PC-3 (cell line): ENCODE measurements around the gene RFTN2. TPM values are rescaled to one million over a fixed set of nuclear protein-coding genes. Genes with fewer than 3 reads are reported as not detected.
"Not testable (repeated sequence)": the region's sequence is repeated elsewhere in the genome, so short reads cannot be mapped to it uniquely, and the experiment has no call there.

ENCODE experiments used
- ATAC-seq: fragments of 200-7000 bp; cut with Tn5 transposase; 2 replicates; pipeline ENCODE4 v1.9.1; 2020; ENCODE audit warnings: mild to moderate bottlenecking, moderate library complexity
- BruUV-seq: library from RNA; stranded (reverse); fragments of 400-500 nt; replicated peaks from 2 replicates; lab custom pipeline; 2021; lab: Mats Ljungman, UMichigan
- CTCF ChIA-PET: fragments of 300-600 bp; sonication (Branson Sonifier 250); formaldehyde crosslinking; loops from one replicate; lab custom pipeline; 2022; ENCODE audit warnings: antibody characterized with exemption; lab: Charles Lee
- POLR2A ChIA-PET: fragments of 300-600 bp; sonication (Branson Sonifier 250); formaldehyde crosslinking; loops from one replicate; lab custom pipeline; 2022; ENCODE audit warnings: antibody characterized with exemption; ENCODE audit not compliant: unreplicated experiment; lab: Charles Lee
- DNase-seq: peaks from one replicate; pipeline ENCODE4 v3.0.0-alpha.2; 2015
- H2AFZ ChIP-seq: fragments of 300-600 bp; sonication (generic); 2 replicates; pipeline ENCODE4 v1.6.0; 2016; ENCODE audit warnings: antibody characterized with exemption, low read length
- H3F3A ChIP-seq: fragments of 300-600 bp; sonication (generic); one replicate; pipeline ENCODE4 v1.6.0; 2017; ENCODE audit warnings: antibody characterized with exemption, low read length, control low read depth, mild to moderate bottlenecking; ENCODE audit not compliant: unreplicated experiment
- H3K27ac ChIP-seq: fragments of 300-600 bp; sonication (generic); 2 replicates; pipeline ENCODE4 v1.5.1; 2016; ENCODE audit warnings: mild to moderate bottlenecking, low read length
- H3K27me3 ChIP-seq: fragments of 300-600 bp; sonication (generic); 2 replicates; pipeline ENCODE4 v1.6.1; 2016; ENCODE audit warnings: low read length, mixed read lengths
- H3K36me3 ChIP-seq: fragments of 300-600 bp; sonication (generic); 2 replicates; pipeline ENCODE4 v1.6.1; 2016; ENCODE audit warnings: low read depth, mixed run types, low read length, mixed read lengths
- H3K4me1 ChIP-seq: fragments of 300-600 bp; sonication (generic); 2 replicates; pipeline ENCODE4 v1.5.1; 2016; ENCODE audit warnings: low read length; ENCODE audit not compliant: insufficient read depth
- H3K4me2 ChIP-seq: fragments of 300-600 bp; sonication (generic); 2 replicates; pipeline ENCODE4 v1.6.0; 2016; ENCODE audit warnings: low read length
- H3K4me3 ChIP-seq: fragments of 300-600 bp; sonication (generic); 2 replicates; pipeline ENCODE4 v1.5.1; 2016; ENCODE audit warnings: mild to moderate bottlenecking, low read length, mixed read lengths
- H3K79me2 ChIP-seq: fragments of 300-600 bp; sonication (generic); 2 replicates; pipeline ENCODE4 v1.6.1; 2017; ENCODE audit warnings: low read length, mixed read lengths
- H3K9ac ChIP-seq: fragments of 300-600 bp; sonication (generic); 2 replicates; pipeline ENCODE4 v1.6.0; 2016; ENCODE audit warnings: mild to moderate bottlenecking, low read length
- H3K9me2 ChIP-seq: fragments of 300-600 bp; sonication (generic); replicated peaks from 2 replicates; pipeline ENCODE4 v1.6.1; 2016; ENCODE audit warnings: mixed run types, low read length, mixed read lengths
- H3K9me3 ChIP-seq: fragments of 300-600 bp; sonication (generic); 2 replicates; pipeline ENCODE4 v1.6.1; 2016; ENCODE audit warnings: low read length, mixed read lengths
- H4K20me1 ChIP-seq: fragments of 300-600 bp; sonication (generic); 2 replicates; pipeline ENCODE4 v1.6.1; 2016; ENCODE audit warnings: low read length, mixed read lengths
- CTCF ChIP-seq: fragments of 300-600 bp; sonication (generic); conservative IDR thresholded peaks from 2 replicates; pipeline ENCODE4 v1.5.1; 2017; ENCODE audit warnings: antibody characterized with exemption, low read depth, mild to moderate bottlenecking, low read length
- EZH2 ChIP-seq: fragments of 300-600 bp; sonication (generic); IDR thresholded peaks from one replicate; pipeline ENCODE4 v1.6.1; 2017; ENCODE audit warnings: antibody characterized with exemption, mild to moderate bottlenecking, low read length; ENCODE audit not compliant: unreplicated experiment
- EZH2phosphoT487 ChIP-seq: fragments of 300-600 bp; sonication (generic); IDR thresholded peaks from 2 replicates; pipeline ENCODE4 v1.6.1; 2018; ENCODE audit warnings: mild to moderate bottlenecking, antibody characterized with exemption, low read length, borderline replicate concordance
- intact Hi-C: fragments of 100-400 bp; cut with micrococcal nuclease; formaldehyde crosslinking; loops from 2 replicates; pipeline ENCODE4 v1.9.0; 2023
- total RNA-seq: library from RNA; depleted of rRNA; stranded (reverse); fragments of >200 nt; gene quantifications from 2 replicates; pipeline ENCODE4 v1.2.3, GENCODE V29; 2014

RFTN2 gene
- total RNA-seq, 1 experiment from 2014 or later = 0.07 TPM

GRCh38 chr2:197657562-197657961 lies 17.8 kb downstream of the RFTN2 start:
- Histone ChIP-seq H3K9ac (no peak overlapping the region), H2AFZ (no peak overlapping the region), H3K4me2 (no peak overlapping the region), H3K9me2 (no peaks in the 10 kb centered on the region), H3K27me3 (no peaks in the 10 kb centered on the region), H3K36me3 (no peaks in the 10 kb centered on the region), H3K4me3 (no peak overlapping the region), H3K9me3 (no peaks in the 10 kb centered on the region), H3K4me1 (no peaks in the 10 kb centered on the region), H3K27ac (no peak overlapping the region), H4K20me1 (no peaks in the 10 kb centered on the region), H3K79me2 (no peaks in the 10 kb centered on the region), H3F3A (no peaks in the 10 kb centered on the region)
- CTCF ChIA-PET = no interaction called here
- ATAC-seq (no peak), DNase-seq (no peak)
- intact Hi-C loops = no loop called here
- BruUV-seq = no TSS peak
- TF ChIP-seq CTCF (no peak), EZH2phosphoT487 (no peak), EZH2 (no peak)
- POLR2A ChIA-PET = no interaction called here

- Histone ChIP-seq H3K4me2 (no peak overlapping the region), H3K4me1 (no peaks in the 10 kb centered on the region), H4K20me1 (no peaks in the 10 kb centered on the region), H2AFZ (no peak overlapping the region), H3K27ac (no peak overlapping the region), H3F3A (no peaks in the 10 kb centered on the region), H3K9me2 (no peaks in the 10 kb centered on the region), H3K36me3 (no peaks in the 10 kb centered on the region), H3K27me3 (no peaks in the 10 kb centered on the region), H3K9ac (no peak overlapping the region), H3K79me2 (no peaks in the 10 kb centered on the region), H3K9me3 (no peaks in the 10 kb centered on the region), H3K4me3 (no peak overlapping the region)
- POLR2A ChIA-PET = no interaction called here
- ATAC-seq (no peak), DNase-seq (no peak)
- TF ChIP-seq EZH2phosphoT487 (no peak), EZH2 (no peak), CTCF (no peak)
- intact Hi-C loops = no loop called here
- CTCF ChIA-PET = no interaction called here
- BruUV-seq = no TSS peak
Observed at GRCh38 chr2:197647961-197648690, 27.3 kb downstream of the RFTN2 start.

GRCh38 chr2:197641666-197642065 lies 33.7 kb downstream of the RFTN2 start:
- no TSS peak for BruUV-seq

GRCh38 chr2:197640571-197641122 lies 34.7 kb downstream of the RFTN2 start:
- DNase-seq, intact Hi-C loops, H3F3A ChIP-seq, BruUV-seq, H3K4me2 ChIP-seq, H3K9ac ChIP-seq, H4K20me1 ChIP-seq, POLR2A ChIA-PET, H3K27me3 ChIP-seq, H3K4me3 ChIP-seq, H3K27ac ChIP-seq, H3K9me2 ChIP-seq, H3K9me3 ChIP-seq, CTCF ChIA-PET, H2AFZ ChIP-seq, H3K4me1 ChIP-seq, H3K36me3 ChIP-seq, ATAC-seq, H3K79me2 ChIP-seq: not testable (repeated sequence)

More at GRCh38 chr2:197641666-197642065, 33.7 kb downstream of the RFTN2 start:
- no peak overlapping the region for H3K9ac ChIP-seq
- H3F3A ChIP-seq = no peaks in the 10 kb centered on the region
- H3K4me3 ChIP-seq = no peak overlapping the region
- no peaks in the 10 kb centered on the region for H3K36me3 ChIP-seq
- H2AFZ ChIP-seq = no peak overlapping the region
- H3K9me3 ChIP-seq = no peaks in the 10 kb centered on the region
- H3K27me3 ChIP-seq = no peaks in the 10 kb centered on the region
- no peaks in the 10 kb centered on the region for H3K9me2 ChIP-seq
- no peak overlapping the region for H3K27ac ChIP-seq
- no peaks in the 10 kb centered on the region for H3K4me1 ChIP-seq
- ATAC-seq (no peak), DNase-seq (no peak)
- ChIA-PET CTCF (no interaction called here), POLR2A (no interaction called here)
- intact Hi-C loops = no loop called here
- TF ChIP-seq EZH2 = no peak
- no peak for TF ChIP-seq EZH2phosphoT487
- TF ChIP-seq CTCF = no peak
- no peaks in the 10 kb centered on the region for H3K79me2 ChIP-seq
- no peaks in the 10 kb centered on the region for H4K20me1 ChIP-seq
- no peak overlapping the region for H3K4me2 ChIP-seq
